Hepatocyte (in vitro differentiated cells): ENCODE measurements around the gene MAPK8.

Source experiments
- EZH2 ChIP-seq: fragments of 200-600 bp; sonication (generic); IDR thresholded peaks from 2 replicates; pipeline ENCODE4 v1.6.1; 2016; ENCODE audit warnings: antibody characterized with exemption, mild to moderate bottlenecking, borderline replicate concordance
- TF ChIP-seq, protein P1 (sequence below): fragments of 200-600 bp; sonication (generic); IDR thresholded peaks from 2 replicates; pipeline ENCODE4 v1.5.1; 2016; ENCODE audit warnings: antibody characterized with exemption, mild to moderate bottlenecking; ENCODE audit not compliant: poor library complexity

DNA sequence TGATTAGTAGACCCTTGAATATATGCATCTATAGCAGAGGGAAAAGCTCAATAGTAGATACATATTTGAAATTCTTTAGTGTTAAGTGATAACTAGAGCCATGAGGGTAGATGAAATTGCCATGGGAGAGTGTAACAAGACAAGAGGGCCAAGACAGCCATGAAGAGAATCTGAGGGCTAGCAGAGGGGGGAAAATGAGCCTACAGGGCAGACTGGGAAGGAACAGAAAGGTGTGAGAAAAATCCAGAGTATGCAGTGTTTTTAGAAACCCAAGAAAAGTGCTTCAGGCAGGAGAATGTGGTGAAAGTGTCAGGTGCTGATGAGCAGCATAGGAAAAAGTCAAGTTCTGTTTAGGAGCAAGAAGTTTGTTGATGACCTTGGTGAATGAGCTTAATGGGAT is 63.0 kb downstream of the MAPK8 start:
- TF ChIP-seq, protein P1, sequence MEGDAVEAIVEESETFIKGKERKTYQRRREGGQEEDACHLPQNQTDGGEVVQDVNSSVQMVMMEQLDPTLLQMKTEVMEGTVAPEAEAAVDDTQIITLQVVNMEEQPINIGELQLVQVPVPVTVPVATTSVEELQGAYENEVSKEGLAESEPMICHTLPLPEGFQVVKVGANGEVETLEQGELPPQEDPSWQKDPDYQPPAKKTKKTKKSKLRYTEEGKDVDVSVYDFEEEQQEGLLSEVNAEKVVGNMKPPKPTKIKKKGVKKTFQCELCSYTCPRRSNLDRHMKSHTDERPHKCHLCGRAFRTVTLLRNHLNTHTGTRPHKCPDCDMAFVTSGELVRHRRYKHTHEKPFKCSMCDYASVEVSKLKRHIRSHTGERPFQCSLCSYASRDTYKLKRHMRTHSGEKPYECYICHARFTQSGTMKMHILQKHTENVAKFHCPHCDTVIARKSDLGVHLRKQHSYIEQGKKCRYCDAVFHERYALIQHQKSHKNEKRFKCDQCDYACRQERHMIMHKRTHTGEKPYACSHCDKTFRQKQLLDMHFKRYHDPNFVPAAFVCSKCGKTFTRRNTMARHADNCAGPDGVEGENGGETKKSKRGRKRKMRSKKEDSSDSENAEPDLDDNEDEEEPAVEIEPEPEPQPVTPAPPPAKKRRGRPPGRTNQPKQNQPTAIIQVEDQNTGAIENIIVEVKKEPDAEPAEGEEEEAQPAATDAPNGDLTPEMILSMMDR = no peak
- no peak for TF ChIP-seq EZH2
